ENCODE data around the gene GRIK4. TPM values are rescaled to one million over a fixed set of nuclear protein-coding genes. Genes with fewer than 3 reads are reported as not detected.
A peak's percentile ranks its signal among the peaks of the same experiment; 100 is the strongest.

The GRIK4 gene
- total and polyA plus RNA-seq, 4 donors: 0.41 to 4.9 (median 1.7) TPM

- Histone ChIP-seq H3K36me3 (ENCODE audit: control insufficient read depth in 4 of 4, insufficient read depth in 4 of 4, low read length in 4 of 4) (no peaks in the 10 kb centered on the region), H3K4me3 (no peak overlapping the region), H3K9me3 (ENCODE audit: control insufficient read depth in 4 of 4, insufficient read depth in 3 of 4, low read length in 3 of 4) (no peaks in the 10 kb centered on the region), H3K4me1 (ENCODE audit: control insufficient read depth in 5 of 5, insufficient read depth in 5 of 5, low read length in 5 of 5) (peaks cover 0 to 15% (median 0%) of the 10 kb centered on the region in 5 donors), H3K27ac (ENCODE audit: low read depth in 1 of 2, low read length in 1 of 2) (no peak overlapping the region), H3K9ac (ENCODE audit: insufficient read depth in 1 of 2, low read length in 2 of 2) (no peak overlapping the region), H3K27me3 (ENCODE audit: control insufficient read depth in 3 of 3, insufficient read depth in 3 of 3, low read length in 2 of 3) (no peaks in the 10 kb centered on the region)
- no peak for ATAC-seq (ENCODE audit: insufficient read depth, low FRiP score)
- TF ChIP-seq CTCF (IDR thresholded peaks at IDR 0.05; ENCODE audit: control extremely low read depth, extremely low read depth): no peak
- WGBS, 2 donors: 72 to 78% methylated on average over 16 of the region's 16 CpGs
- DNase-seq: peak in 2 of 3 donors; percentile 20 to 30
These were observed 170.1 kb downstream of the GRIK4 start for GRCh38 chr11:120681434-120682331.

DNA sequence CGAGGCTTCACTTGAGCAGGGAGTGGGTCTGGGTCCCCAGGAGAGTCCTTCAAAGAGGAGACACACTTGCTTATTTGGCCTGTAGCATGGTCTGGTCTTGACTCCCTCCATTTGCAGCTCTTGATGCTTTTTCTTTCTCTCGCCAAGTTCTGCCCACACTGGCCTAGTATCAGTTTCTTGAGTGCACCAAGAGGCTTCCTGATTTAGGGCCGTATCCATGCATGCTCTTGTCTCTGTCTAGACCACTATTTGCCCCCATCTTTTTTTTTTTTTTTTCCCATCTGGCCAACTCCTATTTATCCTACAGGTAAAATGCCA, 170.7 kb downstream of the GRIK4 start:
- no peak overlapping the region for H3K27ac ChIP-seq (ENCODE audit: low read depth in 1 of 2, low read length in 1 of 2)

GRCh38 chr11:120682866-120683265, 171.3 kb downstream of the GRIK4 start:
- Histone ChIP-seq H3K4me3 (no peak overlapping the region), H3K36me3 (ENCODE audit: control insufficient read depth in 4 of 4, insufficient read depth in 4 of 4, low read length in 4 of 4) (no peaks in the 10 kb centered on the region), H3K4me1 (ENCODE audit: control insufficient read depth in 5 of 5, insufficient read depth in 5 of 5, low read length in 5 of 5) (peaks cover 0 to 10% (median 0%) of the 10 kb centered on the region in 5 donors), H3K9ac (ENCODE audit: insufficient read depth in 1 of 2, low read length in 2 of 2) (no peak overlapping the region), H3K27ac (ENCODE audit: low read depth in 1 of 2, low read length in 1 of 2) (no peak overlapping the region), H3K27me3 (ENCODE audit: control insufficient read depth in 3 of 3, insufficient read depth in 3 of 3, low read length in 2 of 3) (no peaks in the 10 kb centered on the region), H3K9me3 (ENCODE audit: control insufficient read depth in 4 of 4, insufficient read depth in 3 of 4, low read length in 3 of 4) (no peaks in the 10 kb centered on the region)
- ATAC-seq (ENCODE audit: insufficient read depth, low FRiP score): no peak
- DNase-seq: no peak
- TF ChIP-seq CTCF (IDR thresholded peaks at IDR 0.05; ENCODE audit: control extremely low read depth, extremely low read depth): no peak
- WGBS, 2 donors: 87 to 91% methylated on average over 5 of the region's 5 CpGs

More for the DNA sequence above, 170.7 kb downstream of the GRIK4 start:
- DNase-seq: no peak
- no peak for ATAC-seq (ENCODE audit: insufficient read depth, low FRiP score)
- 67 to 78% methylated on average over 3 of the region's 3 CpGs for WGBS, 2 donors
- peaks cover 0 to 10% (median 0%) of the 10 kb centered on the region in 5 donors for H3K4me1 ChIP-seq (ENCODE audit: control insufficient read depth in 5 of 5, insufficient read depth in 5 of 5, low read length in 5 of 5)
- H3K27me3 ChIP-seq (ENCODE audit: control insufficient read depth in 3 of 3, insufficient read depth in 3 of 3, low read length in 2 of 3): no peaks in the 10 kb centered on the region
- no peaks in the 10 kb centered on the region for H3K9me3 ChIP-seq (ENCODE audit: control insufficient read depth in 4 of 4, insufficient read depth in 3 of 4, low read length in 3 of 4)
- no peak overlapping the region for H3K4me3 ChIP-seq
- H3K36me3 ChIP-seq (ENCODE audit: control insufficient read depth in 4 of 4, insufficient read depth in 4 of 4, low read length in 4 of 4): no peaks in the 10 kb centered on the region
- H3K9ac ChIP-seq (ENCODE audit: insufficient read depth in 1 of 2, low read length in 2 of 2): no peak overlapping the region
- no peak for TF ChIP-seq CTCF (IDR thresholded peaks at IDR 0.05; ENCODE audit: control extremely low read depth, extremely low read depth)

Data from lung (tissue), 12 donors.